Uterus (tissue), 4 donors: ENCODE results near the gene CALN1. TPM values are rescaled to one million over a fixed set of nuclear protein-coding genes. Genes with fewer than 3 reads are reported as not detected.

Experiments used
- DNase-seq, 2 donors: peaks; one replicate each; pipeline ENCODE4 v3.0.0-alpha.2; 2019 to 2020
- H3K27ac ChIP-seq, 2 donors: fragments of 200-600 bp; sonication (generic); 1 replicate in 1 of 2; 2 replicates in 1 of 2; pipeline ENCODE4 v1.5.1; 2016 to 2018
- H3K27me3 ChIP-seq, 2 donors: fragments of 200-600 bp; sonication (generic); one replicate each; pipeline ENCODE4 v1.5.1; 2018 to 2019; ENCODE audit warnings: control low read depth in 1 of 2
- H3K36me3 ChIP-seq, 2 donors: fragments of 200-600 bp; sonication (generic); one replicate each; pipeline ENCODE4 v1.5.1; 2019; ENCODE audit warnings: control low read depth in 1 of 2
- H3K4me1 ChIP-seq, 2 donors: fragments of 200-600 bp; sonication (generic); one replicate each; pipeline ENCODE4 v1.5.1; 2018 to 2019; ENCODE audit warnings: control low read depth in 1 of 2
- H3K4me3 ChIP-seq, 2 donors: fragments of 200-600 bp; sonication (generic); 1 replicate in 1 of 2; 2 replicates in 1 of 2; pipeline ENCODE4 v1.5.1; 2018 to 2019; ENCODE audit warnings: mild to moderate bottlenecking in 1 of 2
- H3K9me3 ChIP-seq, 2 donors: fragments of 200-600 bp; sonication (generic); one replicate each; pipeline ENCODE4 v1.5.1; 2019; ENCODE audit warnings: control low read depth in 1 of 2
- POLR2A ChIP-seq, 2 donors: fragments of 450-650 bp; IDR thresholded peaks; one replicate each; pipeline ENCODE4 v1.6.1; 2016; ENCODE audit warnings: antibody characterized with exemption in 2 of 2, mild to moderate bottlenecking in 1 of 2, moderate library complexity in 1 of 2
- intact Hi-C: fragments of 100-400 bp; cut with DNase I; formaldehyde crosslinking; loops from one replicate; pipeline ENCODE4 v1.15.1; 2023; ENCODE audit warnings: low total_unique reads
- total RNA-seq, 4 donors: library from RNA; depleted of rRNA in 3 of 4; stranded (reverse); fragments of >200 nt in 3 of 4; gene quantifications; one replicate each; pipeline versions ENCODE4 v1.1.0 to v1.2.4, GENCODE V29; 2014 to 2023
- TF ChIP-seq, protein P1 (sequence below), 4 experiments: fragments of 200-600 bp in 2 of 4; fragments of 450-650 bp in 2 of 4; sonication (generic) in 2 of 4; IDR thresholded peaks; one replicate each; pipeline ENCODE4 v1.5.1; 2016 to 2019; ENCODE audit warnings: antibody characterized with exemption in 4 of 4, mild to moderate bottlenecking in 2 of 4, moderate library complexity in 1 of 4
- donor health status: DM: yes; HTN: yes; CAD: no.

CALN1 gene
- total RNA-seq, 4 donors from 2014 or later: 0.49 to 2.3 (median 1.5) TPM; not detected in 1

DNA sequence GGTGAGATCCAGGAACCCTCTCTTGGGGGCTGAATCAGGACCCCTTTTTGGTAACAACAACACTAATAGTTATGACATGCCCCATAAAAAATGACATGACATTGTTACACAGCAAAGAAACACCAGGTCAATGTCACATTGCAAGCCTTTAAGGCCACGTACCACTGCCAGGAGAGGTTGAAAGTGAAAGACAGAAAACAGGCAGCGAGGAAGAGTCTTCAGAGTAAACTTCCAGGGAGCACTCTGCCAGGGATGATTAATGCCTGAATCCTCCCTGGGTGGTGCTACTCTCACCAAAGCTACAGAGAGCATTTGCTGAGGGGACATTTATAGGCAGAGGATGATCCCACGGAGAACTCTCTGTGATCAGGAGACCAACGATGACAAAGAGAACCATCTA, 551.6 kb downstream of the CALN1 start:
- H3K4me3 ChIP-seq: no peak overlapping the region
- TF ChIP-seq POLR2A (IDR thresholded peaks at IDR 0.05): no peak
- TF ChIP-seq, protein P1, sequence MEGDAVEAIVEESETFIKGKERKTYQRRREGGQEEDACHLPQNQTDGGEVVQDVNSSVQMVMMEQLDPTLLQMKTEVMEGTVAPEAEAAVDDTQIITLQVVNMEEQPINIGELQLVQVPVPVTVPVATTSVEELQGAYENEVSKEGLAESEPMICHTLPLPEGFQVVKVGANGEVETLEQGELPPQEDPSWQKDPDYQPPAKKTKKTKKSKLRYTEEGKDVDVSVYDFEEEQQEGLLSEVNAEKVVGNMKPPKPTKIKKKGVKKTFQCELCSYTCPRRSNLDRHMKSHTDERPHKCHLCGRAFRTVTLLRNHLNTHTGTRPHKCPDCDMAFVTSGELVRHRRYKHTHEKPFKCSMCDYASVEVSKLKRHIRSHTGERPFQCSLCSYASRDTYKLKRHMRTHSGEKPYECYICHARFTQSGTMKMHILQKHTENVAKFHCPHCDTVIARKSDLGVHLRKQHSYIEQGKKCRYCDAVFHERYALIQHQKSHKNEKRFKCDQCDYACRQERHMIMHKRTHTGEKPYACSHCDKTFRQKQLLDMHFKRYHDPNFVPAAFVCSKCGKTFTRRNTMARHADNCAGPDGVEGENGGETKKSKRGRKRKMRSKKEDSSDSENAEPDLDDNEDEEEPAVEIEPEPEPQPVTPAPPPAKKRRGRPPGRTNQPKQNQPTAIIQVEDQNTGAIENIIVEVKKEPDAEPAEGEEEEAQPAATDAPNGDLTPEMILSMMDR (IDR thresholded peaks at IDR 0.05): no peak
- DNase-seq: no peak
- no peaks in the 10 kb centered on the region for H3K9me3 ChIP-seq
- no peaks in the 10 kb centered on the region for H3K36me3 ChIP-seq
- no peaks in the 10 kb centered on the region for H3K27me3 ChIP-seq
- intact Hi-C loops: no loop called here
- no peak overlapping the region for H3K27ac ChIP-seq
- no peaks in the 10 kb centered on the region for H3K4me1 ChIP-seq

DNA sequence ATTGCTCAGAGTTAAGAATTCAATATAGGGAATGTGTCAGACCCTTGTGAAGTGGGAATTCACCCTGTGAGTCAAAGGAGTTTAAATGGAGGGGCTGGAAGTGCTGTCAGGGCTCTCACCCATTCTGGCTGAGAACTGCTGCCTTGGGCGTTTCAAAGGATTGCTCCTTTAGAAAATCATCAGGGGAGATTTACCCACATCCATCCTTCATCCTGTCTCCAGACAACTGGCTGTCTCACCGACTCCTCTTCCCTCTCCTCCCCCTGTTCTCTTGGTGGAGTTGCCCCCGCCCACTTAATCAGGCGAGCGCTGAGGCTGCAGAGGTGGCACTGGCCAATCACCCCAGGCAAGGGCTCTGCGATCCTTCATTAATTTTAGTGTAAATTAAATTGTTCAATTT, 554.8 kb downstream of the CALN1 start:
- Histone ChIP-seq H3K4me1 (no peaks in the 10 kb centered on the region), H3K36me3 (no peaks in the 10 kb centered on the region), H3K4me3 (no peak overlapping the region), H3K9me3 (no peaks in the 10 kb centered on the region), H3K27ac (no peak overlapping the region), H3K27me3 (no peaks in the 10 kb centered on the region)
- intact Hi-C loops: no loop called here
- TF ChIP-seq, protein P1 (IDR thresholded peaks at IDR 0.05): no peak
- no peak for TF ChIP-seq POLR2A (IDR thresholded peaks at IDR 0.05)
- DNase-seq: no peak

DNA sequence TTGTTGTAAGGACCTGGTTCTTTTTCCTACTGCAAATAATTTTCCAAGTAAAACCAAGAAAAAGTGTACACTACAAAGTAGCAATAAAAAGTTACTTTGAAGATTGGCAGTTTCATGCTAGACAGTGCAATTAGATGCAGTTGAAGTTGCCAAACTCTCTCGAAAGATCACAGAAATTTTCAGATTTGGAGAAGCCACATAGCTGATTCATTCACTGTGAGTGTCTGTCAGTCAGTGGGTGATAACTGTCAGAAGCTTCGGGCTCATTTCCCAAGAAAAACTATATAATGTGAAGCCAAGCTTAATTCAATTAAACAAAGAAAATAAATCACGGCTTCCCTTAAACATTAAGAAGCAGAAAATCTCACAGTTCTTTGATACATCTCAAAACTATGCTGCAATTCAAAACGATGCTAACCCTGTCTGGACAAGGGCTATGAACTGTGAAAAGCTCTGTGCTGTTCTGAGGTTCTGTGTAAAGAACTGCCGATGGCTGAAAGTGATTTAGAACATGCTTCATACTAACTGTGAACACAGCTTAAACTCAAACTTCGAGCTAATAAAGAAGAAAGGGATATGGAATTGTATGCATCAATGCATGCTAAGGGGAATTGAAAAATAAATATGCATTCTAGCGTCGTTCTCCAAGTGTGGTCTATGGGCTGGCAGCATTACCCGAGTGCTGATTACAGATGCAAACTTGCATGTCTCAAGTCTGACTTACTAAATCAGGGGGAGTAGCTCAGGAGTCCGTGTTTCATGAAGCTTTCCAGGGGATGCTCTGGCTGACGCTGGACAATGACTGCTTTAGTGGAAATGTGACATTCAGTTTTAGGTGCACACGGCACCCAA, 557.4 kb downstream of the CALN1 start:
- no peak for TF ChIP-seq POLR2A (IDR thresholded peaks at IDR 0.05)
- TF ChIP-seq, protein P1 (IDR thresholded peaks at IDR 0.05): no peak
- Histone ChIP-seq H3K4me3 (no peak overlapping the region), H3K27me3 (no peaks in the 10 kb centered on the region), H3K36me3 (no peaks in the 10 kb centered on the region), H3K27ac (no peak overlapping the region), H3K9me3 (no peaks in the 10 kb centered on the region), H3K4me1 (no peaks in the 10 kb centered on the region)
- no peak for DNase-seq
- intact Hi-C loops: no loop called here

DNA sequence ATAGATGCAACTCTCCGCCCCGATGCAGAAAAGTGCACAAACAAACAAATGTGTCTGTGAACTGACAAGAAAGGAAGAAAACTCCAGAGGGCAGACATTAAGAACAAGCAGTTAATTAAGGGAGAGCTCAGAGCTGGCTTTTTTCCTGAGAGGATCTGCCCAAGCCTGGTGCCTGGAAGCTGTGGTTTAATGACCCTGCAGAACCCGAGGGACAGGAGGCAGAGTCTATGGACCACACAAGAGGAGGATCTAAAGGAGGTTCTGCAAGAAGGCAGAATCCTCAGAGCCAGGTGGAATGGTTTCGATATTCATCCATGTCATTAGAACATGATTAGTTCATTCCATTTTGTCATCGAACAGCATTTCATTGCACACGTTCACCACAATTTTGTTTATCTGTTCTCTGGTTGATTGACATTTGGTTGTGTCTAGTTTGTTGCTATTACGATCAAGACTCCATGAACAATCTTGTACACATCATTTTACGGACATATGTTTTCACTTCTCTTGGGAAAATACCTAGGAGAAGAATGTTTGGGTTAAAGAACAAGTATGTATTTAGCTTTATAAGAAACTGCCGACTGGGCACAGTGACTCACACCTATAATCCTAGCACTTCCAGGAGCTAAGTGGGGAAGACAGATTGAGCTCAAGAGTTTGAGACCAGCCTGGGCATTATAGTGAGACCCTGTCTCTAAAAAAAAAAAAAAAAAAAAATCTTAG, 560.2 kb downstream of the CALN1 start:
- no peak for DNase-seq
- Histone ChIP-seq H3K27ac (no peak overlapping the region), H3K9me3 (no peaks in the 10 kb centered on the region), H3K27me3 (no peaks in the 10 kb centered on the region), H3K4me1 (no peaks in the 10 kb centered on the region), H3K4me3 (no peak overlapping the region), H3K36me3 (no peaks in the 10 kb centered on the region)
- TF ChIP-seq, protein P1 (IDR thresholded peaks at IDR 0.05): no peak
- TF ChIP-seq POLR2A (IDR thresholded peaks at IDR 0.05): no peak
- intact Hi-C loops: no loop called here

DNA sequence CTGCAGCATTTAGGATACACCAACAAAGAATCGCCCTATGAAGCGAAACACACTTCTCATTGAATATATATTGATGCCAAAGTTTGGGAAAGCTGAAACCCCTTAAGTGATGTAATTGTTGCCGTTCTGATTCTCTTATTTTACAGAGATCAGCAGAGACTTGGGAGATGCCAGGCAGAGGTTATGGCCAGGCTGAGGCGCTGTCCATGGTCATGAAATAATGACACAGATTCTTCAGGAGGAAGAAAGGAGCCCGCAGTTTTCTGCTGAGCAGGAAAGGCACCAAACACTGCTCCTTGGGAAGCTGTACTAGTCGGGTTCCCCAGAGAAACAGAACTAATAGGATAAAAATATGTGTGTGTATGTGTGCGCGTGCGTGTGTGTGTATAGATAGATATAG, 566.0 kb downstream of the CALN1 start:
- H3K9me3 ChIP-seq: no peaks in the 10 kb centered on the region
- no peak for TF ChIP-seq POLR2A (IDR thresholded peaks at IDR 0.05)
- TF ChIP-seq, protein P1 (IDR thresholded peaks at IDR 0.05): no peak
- no peak overlapping the region for H3K4me3 ChIP-seq
- intact Hi-C loops: no loop called here
- DNase-seq: no peak
- no peak overlapping the region for H3K27ac ChIP-seq
- no peaks in the 10 kb centered on the region for H3K36me3 ChIP-seq
- H3K27me3 ChIP-seq: no peaks in the 10 kb centered on the region
- H3K4me1 ChIP-seq: no peaks in the 10 kb centered on the region
